Caco-2 (cell line): ENCODE data around the gene HDAC4. TPM values are rescaled to one million over a fixed set of nuclear protein-coding genes. Genes with fewer than 3 reads are reported as not detected.

Experiments used
- BruUV-seq: library from RNA; stranded (reverse); fragments of 400-500 nt; replicated peaks from 2 replicates; lab custom pipeline; 2021; lab: Mats Ljungman, UMichigan
- CTCF ChIA-PET: fragments of 300-600 bp; sonication (Branson Sonifier 250); formaldehyde crosslinking; loops from one replicate; lab custom pipeline; 2022; ENCODE audit warnings: antibody characterized with exemption; lab: Charles Lee
- POLR2A ChIA-PET: fragments of 300-600 bp; sonication (Branson Sonifier 250); formaldehyde crosslinking; loops from one replicate; lab custom pipeline; 2022; ENCODE audit warnings: antibody characterized with exemption; lab: Charles Lee
- DNase-seq, 2 experiments: peaks; one replicate each; pipeline versions ENCODE4 v3.0.0 to v3.0.0-alpha.2; 2020 to 2022
- H3K27me3 ChIP-seq: replicated peaks from 2 replicates; pipeline ENCODE4 v1.6.0; 2011; ENCODE audit warnings: low read length; ENCODE audit not compliant: control insufficient read depth, insufficient read depth
- H3K36me3 ChIP-seq: 2 replicates; pipeline ENCODE4 v1.5.1; 2011; ENCODE audit warnings: low read length; ENCODE audit not compliant: control insufficient read depth, insufficient read depth
- H3K4me1 ChIP-seq: fragments of 250-450 bp; sonication (Bioruptor Pico); 2 replicates; pipeline ENCODE4 v1.5.1; 2020; ENCODE audit warnings: mild to moderate bottlenecking
- H3K4me3 ChIP-seq: 2 replicates; pipeline ENCODE4 v1.5.1; 2011; ENCODE audit warnings: low read depth, mild to moderate bottlenecking, control low read depth, low read length
- H3K9me3 ChIP-seq: fragments of 250-450 bp; sonication (Bioruptor Pico); 2 replicates; pipeline ENCODE4 v1.5.1; 2020; ENCODE audit warnings: mild to moderate bottlenecking, moderate library complexity
- H3K27ac Mint-ChIP-seq: one replicate; pipeline ENCODE4 v1.8.0; 2022; ENCODE audit warnings: mixed read lengths; ENCODE audit not compliant: unreplicated experiment
- H3K27me3 Mint-ChIP-seq: one replicate; pipeline ENCODE4 v1.8.0; 2022; ENCODE audit warnings: mixed read lengths; ENCODE audit not compliant: insufficient read depth, unreplicated experiment
- H3K36me3 Mint-ChIP-seq: one replicate; pipeline ENCODE4 v1.8.0; 2022; ENCODE audit warnings: mild to moderate bottlenecking, mixed read lengths; ENCODE audit not compliant: insufficient read depth, unreplicated experiment
- H3K4me1 Mint-ChIP-seq: one replicate; pipeline ENCODE4 v1.8.0; 2022; ENCODE audit warnings: low read depth, mixed read lengths; ENCODE audit not compliant: unreplicated experiment
- H3K4me3 Mint-ChIP-seq: one replicate; pipeline ENCODE4 v1.8.0; 2022; ENCODE audit warnings: mild to moderate bottlenecking, moderate library complexity, mixed read lengths; ENCODE audit not compliant: unreplicated experiment
- H3K9me3 Mint-ChIP-seq: one replicate; pipeline ENCODE4 v1.8.0; 2022; ENCODE audit warnings: mixed read lengths; ENCODE audit not compliant: unreplicated experiment
- CTCF ChIP-seq, 2 experiments: fragments of 200-600 bp in 1 of 2; IDR thresholded peaks; 1 replicate in 1 of 2; 2 replicates in 1 of 2; pipeline versions ENCODE4 v1.5.1 to v1.8.0; 2011 to 2022; ENCODE audit warnings: antibody characterized with exemption in 1 of 2, control low read depth in 1 of 2, inconsistent platforms in 1 of 2, low read depth in 1 of 2, low read length in 1 of 2, mild to moderate bottlenecking in 1 of 2, moderate library complexity in 1 of 2; ENCODE audit not compliant: insufficient read depth in 1 of 2, severe bottlenecking in 1 of 2, unreplicated experiment in 1 of 2
- intact Hi-C: fragments of 100-400 bp; cut with micrococcal nuclease; formaldehyde crosslinking; loops from one replicate; pipeline ENCODE4 v1.10.0; 2022; ENCODE audit not compliant: unreplicated experiment
- total RNA-seq: library from RNA; stranded (reverse); gene quantifications from 2 replicates; pipeline ENCODE4 v1.2.3, GENCODE V29; 2022

HDAC4 gene
- total RNA-seq, 1 experiment from 2014 or later = 15.5 TPM

- no peaks in the 10 kb centered on the region for H3K4me1 Mint-ChIP-seq
- H3K4me3 Mint-ChIP-seq = no peak overlapping the region
- ChIA-PET CTCF (no interaction called here), POLR2A (no interaction called here)
- Histone ChIP-seq H3K36me3 (no peaks in the 10 kb centered on the region), H3K4me3 (no peak overlapping the region), H3K27me3 (no peaks in the 10 kb centered on the region), H3K4me1 (no peaks in the 10 kb centered on the region), H3K9me3 (no peaks in the 10 kb centered on the region)
- no peak for TF ChIP-seq CTCF (IDR thresholded peaks at IDR 0.05; ENCODE audit: insufficient read depth in 1 of 2, low read depth in 1 of 2, low read length in 1 of 2, severe bottlenecking in 1 of 2, unreplicated experiment in 1 of 2)
- H3K27me3 Mint-ChIP-seq = no peaks in the 10 kb centered on the region
- no peak for DNase-seq
- no peaks in the 10 kb centered on the region for H3K36me3 Mint-ChIP-seq
- no TSS peak for BruUV-seq
- no peaks in the 10 kb centered on the region for H3K9me3 Mint-ChIP-seq
- intact Hi-C loops = no loop called here
- H3K27ac Mint-ChIP-seq = no peak overlapping the region
Observed at GRCh38 chr2:239187464-239188253, 213.2 kb downstream of the HDAC4 start.

GRCh38 chr2:239186516-239187357 lies 214.1 kb downstream of the HDAC4 start:
- Mint-ChIP-seq H3K36me3 (no peaks in the 10 kb centered on the region), H3K27ac (no peak overlapping the region), H3K4me3 (no peak overlapping the region), H3K9me3 (no peaks in the 10 kb centered on the region), H3K4me1 (no peaks in the 10 kb centered on the region), H3K27me3 (no peaks in the 10 kb centered on the region)
- no TSS peak for BruUV-seq
- Histone ChIP-seq H3K36me3 (no peaks in the 10 kb centered on the region), H3K4me1 (no peaks in the 10 kb centered on the region), H3K27me3 (no peaks in the 10 kb centered on the region), H3K4me3 (no peak overlapping the region), H3K9me3 (no peaks in the 10 kb centered on the region)
- no peak for DNase-seq
- POLR2A ChIA-PET = no interaction called here
- CTCF ChIA-PET = no interaction called here
- intact Hi-C loops = no loop called here
- no peak for TF ChIP-seq CTCF (IDR thresholded peaks at IDR 0.05; ENCODE audit: insufficient read depth in 1 of 2, low read depth in 1 of 2, low read length in 1 of 2, severe bottlenecking in 1 of 2, unreplicated experiment in 1 of 2)

DNA sequence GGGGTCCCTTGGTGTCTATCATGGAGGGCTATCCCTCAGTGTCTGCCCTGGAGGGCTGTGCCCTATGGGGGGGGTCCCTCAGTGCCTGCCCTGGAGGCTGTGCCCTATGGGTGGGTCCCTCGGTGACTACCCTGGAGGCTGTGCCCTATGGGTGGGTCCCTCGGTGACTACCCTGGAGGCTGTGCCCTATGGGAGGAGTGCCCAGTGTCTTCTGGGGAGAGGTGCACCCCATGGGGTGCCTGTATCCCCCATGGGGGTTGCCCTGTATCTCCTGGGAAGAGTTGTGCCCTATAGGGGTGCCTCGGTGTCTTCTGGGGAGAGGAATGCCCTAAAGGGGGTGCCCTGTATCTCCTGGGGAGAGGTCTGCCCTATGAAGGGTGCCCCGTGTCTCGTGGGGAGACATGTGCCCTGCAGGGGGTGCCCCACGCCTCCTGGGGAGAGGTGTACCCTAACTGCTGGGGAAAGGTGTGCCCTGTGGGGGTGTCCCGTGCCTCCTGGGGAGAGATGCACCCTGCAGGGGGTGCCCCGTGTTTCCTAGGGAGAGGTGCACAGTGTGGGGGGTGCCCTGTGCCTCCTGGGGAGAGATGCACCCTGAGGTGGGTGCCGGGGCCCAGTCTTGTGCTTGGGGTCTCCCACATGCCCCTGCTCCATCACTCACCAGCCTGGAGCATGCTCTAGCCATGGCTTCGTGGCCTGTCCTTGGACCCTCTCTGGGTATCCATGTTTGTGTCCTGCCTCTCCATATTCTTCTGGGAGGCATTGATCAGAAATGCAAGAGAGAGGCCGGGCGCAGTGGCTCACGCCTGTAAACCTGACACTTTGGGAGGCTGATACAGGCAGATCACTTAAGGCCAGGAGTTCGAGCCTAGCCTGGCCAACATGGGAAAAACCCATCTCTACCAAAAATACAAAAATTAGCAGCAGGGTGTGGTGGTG lies 215.6 kb downstream of the HDAC4 start:
- no peak for TF ChIP-seq CTCF (IDR thresholded peaks at IDR 0.05; ENCODE audit: insufficient read depth in 1 of 2, low read depth in 1 of 2, low read length in 1 of 2, severe bottlenecking in 1 of 2, unreplicated experiment in 1 of 2)
- Histone ChIP-seq H3K36me3 (no peaks in the 10 kb centered on the region), H3K4me1 (no peaks in the 10 kb centered on the region), H3K9me3 (no peaks in the 10 kb centered on the region), H3K27me3 (no peaks in the 10 kb centered on the region), H3K4me3 (no peak overlapping the region)
- intact Hi-C loops = no loop called here
- no TSS peak for BruUV-seq
- H3K27me3 Mint-ChIP-seq = no peaks in the 10 kb centered on the region
- CTCF ChIA-PET = no interaction called here
- POLR2A ChIA-PET = no interaction called here
- no peaks in the 10 kb centered on the region for H3K36me3 Mint-ChIP-seq
- H3K4me3 Mint-ChIP-seq = no peak overlapping the region
- H3K9me3 Mint-ChIP-seq = no peaks in the 10 kb centered on the region
- DNase-seq = no peak
- H3K4me1 Mint-ChIP-seq = no peaks in the 10 kb centered on the region
- H3K27ac Mint-ChIP-seq = no peak overlapping the region
